Measurements from ENCODE around the gene ADAM15.

ADAM15 gene

DNA sequence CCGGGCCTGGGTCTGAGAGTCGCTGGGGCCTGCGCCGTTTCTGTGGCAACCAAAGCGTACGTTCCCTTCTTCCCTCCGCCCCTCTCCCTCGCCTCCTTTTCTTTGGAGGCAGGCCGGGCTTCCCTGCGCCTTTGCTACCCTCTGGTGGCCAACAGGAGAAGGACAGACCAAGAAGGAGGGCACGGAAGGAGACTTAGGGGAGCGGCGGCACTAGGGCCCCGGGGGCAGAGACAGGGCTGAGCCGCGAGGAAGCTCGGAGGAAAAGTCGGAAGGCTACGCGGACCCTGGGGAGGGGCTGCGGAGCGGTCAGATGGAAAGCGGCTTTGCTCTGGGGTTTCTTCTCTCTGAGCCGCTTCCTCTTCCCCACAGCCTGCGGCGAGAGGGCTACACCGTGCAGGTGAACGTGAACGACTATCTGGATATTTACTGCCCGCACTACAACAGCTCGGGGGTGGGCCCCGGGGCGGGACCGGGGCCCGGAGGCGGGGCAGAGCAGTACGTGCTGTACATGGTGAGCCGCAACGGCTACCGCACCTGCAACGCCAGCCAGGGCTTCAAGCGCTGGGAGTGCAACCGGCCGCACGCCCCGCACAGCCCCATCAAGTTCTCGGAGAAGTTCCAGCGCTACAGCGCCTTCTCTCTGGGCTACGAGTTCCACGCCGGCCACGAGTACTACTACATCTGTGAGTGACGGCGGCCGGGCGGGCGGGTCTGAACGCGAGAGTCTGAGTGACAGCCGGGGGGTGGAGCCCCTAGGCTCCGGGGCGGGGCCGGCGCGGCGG lies 33.8 kb downstream of the ADAM15 start:
- DNase-seq (ENCODE audit: low read depth), result peak; percentile 94

DNA sequence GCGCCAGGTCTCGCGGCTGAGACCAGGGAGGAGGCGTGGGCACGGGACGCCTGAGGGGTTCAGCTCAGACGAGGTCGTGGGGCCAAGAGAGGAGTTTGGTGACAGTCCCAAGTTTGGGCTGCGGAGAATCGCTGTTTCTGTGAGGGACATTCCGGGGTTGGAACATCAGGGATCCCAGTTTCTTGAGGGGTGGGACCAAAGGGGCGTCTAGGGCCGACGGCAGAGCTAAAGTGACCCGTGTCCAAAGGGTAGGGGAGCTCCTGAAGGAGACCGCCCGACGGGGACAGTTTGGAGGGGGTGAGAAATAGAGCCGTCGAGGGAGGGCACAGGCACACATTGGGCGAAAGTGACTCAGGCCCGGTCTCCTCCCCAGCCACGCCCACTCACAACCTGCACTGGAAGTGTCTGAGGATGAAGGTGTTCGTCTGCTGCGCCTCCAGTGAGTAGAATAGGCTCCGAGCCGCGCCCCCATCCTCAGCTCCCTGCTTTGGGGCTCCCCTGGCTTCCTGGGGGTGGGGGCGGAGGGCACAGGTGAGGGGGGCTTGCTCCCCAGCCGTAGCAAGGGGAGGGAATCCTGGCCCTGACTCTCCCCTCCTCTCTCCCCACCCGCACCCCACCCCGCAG lies 34.5 kb downstream of the ADAM15 start:
- DNase-seq (ENCODE audit: low read depth), result peak; percentile 69

DNA sequence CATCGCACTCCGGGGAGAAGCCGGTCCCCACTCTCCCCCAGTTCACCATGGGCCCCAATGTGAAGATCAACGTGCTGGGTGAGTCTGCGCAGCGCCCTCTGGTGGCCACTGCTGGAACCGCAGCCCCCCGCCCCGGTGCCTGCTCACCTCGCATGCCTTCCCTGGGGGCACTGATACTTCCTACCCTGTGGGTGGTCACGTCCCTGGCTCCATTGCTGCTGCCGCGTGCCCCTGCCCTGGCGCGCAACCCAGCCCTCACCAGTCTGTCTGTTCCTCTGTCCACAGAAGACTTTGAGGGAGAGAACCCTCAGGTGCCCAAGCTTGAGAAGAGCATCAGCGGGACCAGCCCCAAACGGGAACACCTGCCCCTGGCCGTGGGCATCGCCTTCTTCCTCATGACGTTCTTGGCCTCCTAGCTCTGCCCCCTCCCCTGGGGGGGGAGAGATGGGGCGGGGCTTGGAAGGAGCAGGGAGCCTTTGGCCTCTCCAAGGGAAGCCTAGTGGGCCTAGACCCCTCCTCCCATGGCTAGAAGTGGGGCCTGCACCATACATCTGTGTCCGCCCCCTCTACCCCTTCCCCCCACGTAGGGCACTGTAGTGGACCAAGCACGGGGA lies 35.1 kb downstream of the ADAM15 start:
- peak; percentile 62 for DNase-seq (ENCODE audit: low read depth)

DNA sequence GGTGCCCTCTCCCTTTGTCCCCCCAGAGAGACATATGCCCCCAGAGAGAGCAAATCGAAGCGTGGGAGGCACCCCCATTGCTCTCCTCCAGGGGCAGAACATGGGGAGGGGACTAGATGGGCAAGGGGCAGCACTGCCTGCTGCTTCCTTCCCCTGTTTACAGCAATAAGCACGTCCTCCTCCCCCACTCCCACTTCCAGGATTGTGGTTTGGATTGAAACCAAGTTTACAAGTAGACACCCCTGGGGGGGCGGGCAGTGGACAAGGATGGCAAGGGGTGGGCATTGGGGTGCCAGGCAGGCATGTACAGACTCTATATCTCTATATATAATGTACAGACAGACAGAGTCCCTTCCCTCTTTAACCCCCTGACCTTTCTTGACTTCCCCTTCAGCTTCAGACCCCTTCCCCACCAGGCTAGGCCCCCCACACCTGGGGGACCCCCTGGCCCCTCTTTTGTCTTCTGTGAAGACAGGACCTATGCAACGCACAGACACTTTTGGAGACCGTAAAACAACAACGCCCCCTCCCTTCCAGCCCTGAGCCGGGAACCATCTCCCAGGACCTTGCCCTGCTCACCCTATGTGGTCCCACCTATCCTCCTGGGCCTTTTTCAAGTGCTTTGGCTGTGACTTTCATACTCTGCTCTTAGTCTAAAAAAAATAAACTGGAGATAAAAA lies 35.9 kb downstream of the ADAM15 start:
- no peak for DNase-seq (ENCODE audit: low read depth)

DNA sequence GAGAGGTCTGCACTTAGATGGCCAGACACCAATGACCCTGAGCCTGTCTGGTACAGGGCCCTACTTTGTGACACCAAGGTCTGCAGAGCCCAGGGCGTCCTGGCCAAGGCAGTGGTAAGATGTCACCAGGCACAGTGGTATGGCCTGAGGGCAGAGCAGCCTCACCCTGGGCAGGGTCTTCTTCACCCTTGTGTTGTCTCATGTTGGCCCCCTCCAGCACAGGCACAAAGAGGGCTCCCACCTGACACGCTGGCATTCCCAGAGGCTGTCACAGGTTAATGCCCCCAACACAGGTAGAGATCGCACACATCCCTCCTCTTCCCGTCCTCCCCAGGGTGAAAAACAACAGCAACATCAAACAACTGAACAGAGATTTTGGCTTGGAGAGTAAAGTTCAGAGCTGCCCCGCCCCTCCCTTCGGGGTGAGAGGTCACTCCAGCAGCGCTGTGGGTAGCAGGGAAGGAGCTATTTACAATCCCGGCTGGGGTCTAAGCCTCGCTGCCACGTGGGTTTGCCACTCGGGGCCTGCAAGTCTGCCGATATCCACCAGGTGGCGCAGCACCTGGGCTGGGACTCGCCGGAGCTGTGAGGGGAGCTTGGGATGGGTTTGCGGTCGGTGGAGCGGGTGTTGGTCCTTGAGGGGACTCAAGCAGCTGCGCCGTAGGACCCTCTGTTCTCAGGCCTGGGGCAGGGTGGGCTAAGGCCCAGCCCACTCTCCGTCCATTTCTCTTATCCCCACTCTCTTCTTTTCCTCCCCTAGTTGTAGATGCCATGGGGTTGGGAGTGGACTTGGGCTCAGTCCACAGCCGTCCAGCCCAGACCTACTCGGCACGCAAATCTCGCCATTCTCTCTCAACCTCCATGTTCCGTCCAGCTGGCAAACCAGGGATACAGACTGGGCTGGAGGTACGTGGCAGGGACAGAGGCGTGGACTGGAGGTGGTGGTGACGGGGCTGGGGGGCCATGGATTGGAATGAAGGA lies 40.2 kb downstream of the ADAM15 start:
- DNase-seq (ENCODE audit: low read depth), result peak; percentile 77

DNA sequence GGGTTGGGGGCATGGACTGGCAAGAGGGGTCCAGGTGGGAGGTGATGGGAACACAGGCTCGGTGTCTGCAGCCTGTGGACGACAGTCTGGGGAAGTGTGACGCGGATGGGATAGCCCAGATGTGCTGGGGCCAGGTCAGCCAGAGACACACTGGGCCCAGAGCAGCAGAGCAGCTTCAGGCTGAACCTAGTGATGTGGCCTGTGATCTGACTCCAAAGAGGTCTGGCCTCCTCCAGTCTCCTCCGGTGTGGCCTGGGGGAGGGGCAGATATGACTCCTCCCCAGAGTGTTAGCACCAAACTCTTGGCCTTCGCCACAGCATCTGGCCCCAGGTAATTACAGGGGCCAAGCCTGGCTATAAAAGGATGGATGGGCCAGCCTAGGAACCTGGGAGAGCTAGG lies 41.0 kb downstream of the ADAM15 start:
- no peak for DNase-seq (ENCODE audit: low read depth)

DNA sequence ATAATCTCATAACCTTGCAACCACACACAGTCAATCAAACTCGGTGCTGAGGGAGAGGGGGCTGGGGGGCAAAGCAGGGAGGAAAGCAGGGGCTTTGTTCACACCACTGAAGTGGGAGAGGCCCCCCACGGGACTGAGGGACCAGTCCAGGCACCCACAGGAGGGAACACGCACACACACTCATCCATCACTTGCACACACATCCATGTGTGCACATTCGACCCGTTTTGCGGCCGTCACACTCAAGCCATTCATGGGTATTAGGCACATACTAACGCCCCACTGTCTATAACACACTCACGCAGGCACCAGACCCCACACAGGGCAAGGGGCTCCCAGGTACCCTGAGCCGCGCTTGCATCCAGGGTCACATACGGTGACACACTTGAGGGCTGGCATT lies 41.5 kb downstream of the ADAM15 start:
- DNase-seq (ENCODE audit: low read depth), result no peak

DNA sequence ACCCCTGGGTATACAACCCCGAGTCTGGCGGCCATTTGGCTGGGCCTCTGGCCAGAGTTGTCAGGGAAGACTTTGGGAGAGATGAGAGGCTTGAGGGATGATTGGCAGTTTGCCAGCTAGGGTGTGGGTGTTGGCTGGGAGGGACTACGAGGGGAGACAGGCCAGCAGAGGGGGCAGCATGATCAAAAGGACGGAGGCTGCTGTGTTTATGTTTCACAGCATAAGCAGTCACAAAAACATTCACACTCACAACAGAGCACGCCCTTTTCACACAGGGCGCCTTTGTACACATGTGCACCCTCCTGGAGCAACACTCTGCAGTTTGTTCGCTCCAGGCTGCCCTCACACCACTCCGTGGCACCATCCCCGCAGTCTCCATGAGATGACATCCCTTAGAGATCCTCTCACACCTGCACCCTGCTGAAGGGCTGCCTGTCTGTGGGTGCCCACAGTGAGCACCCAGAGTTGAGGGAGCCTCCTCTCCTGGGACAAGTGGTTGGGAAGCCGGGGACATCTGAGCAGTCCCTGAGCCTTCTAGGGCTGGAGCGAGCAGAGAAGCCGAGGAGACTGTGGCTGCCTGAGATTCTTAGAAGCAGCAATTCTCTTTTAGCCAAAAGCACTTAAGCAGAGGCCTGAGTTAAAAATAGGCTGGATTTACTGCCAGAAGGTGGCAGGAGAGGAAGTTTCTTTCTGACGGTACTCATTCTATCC lies 43.0 kb downstream of the ADAM15 start:
- peak; percentile 62 for DNase-seq (ENCODE audit: low read depth)

DNA sequence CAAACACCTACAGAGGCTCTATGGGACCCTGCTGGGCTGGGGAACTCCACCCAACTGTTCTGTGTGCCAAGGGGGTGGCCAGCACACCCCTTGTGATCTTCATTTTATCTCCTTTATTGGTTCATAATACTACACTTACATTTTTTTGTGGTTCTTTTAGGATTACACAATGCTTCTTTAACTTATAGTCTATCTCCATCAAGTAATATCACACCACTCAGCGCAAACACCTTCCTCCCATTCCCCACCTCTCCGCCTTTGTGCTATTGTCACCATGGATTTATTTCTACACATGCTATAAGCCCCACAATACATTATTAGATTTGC lies 43.5 kb downstream of the ADAM15 start:
- no peak for DNase-seq (ENCODE audit: low read depth)

DNA sequence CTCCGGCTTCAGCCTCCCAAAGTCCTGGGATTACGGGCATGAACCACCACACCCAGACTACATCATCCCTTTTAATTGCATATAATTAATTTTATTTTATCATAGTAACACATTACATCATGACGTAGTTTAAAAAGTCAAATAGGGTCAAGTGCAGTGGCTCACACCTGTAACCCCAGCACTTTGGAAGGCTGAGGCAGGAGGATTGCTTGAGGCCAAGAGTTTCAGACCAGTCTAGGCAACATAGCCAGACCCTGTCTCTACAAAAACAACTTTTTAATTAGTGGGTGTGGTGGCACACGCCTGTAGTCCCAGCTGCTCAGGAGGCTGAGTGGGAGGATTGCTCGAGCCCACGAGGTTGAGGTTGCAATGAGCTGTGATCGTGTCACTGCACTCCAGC lies 48.2 kb downstream of the ADAM15 start:
- no peak for DNase-seq (ENCODE audit: low read depth)

DNA sequence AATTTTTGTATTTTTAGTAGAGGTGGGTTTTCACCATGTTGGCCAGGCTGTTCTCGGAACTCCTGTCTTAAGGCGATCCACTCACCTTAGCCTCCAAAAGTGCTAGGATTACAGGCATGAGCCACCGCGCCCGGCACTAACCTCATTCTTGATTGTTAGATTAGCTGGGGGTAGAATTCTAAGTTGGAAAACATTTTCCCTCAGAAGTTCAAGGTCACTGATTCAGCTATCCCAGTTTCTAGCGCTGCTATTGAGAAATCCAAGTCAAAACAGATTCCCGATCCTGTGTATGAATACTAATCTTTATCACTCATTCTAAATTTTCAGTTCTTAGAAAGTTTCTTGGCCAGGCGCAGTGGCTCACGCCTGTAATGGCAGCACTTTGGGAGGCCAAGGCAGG lies 52.2 kb downstream of the ADAM15 start:
- DNase-seq (ENCODE audit: low read depth), result no peak

DNA sequence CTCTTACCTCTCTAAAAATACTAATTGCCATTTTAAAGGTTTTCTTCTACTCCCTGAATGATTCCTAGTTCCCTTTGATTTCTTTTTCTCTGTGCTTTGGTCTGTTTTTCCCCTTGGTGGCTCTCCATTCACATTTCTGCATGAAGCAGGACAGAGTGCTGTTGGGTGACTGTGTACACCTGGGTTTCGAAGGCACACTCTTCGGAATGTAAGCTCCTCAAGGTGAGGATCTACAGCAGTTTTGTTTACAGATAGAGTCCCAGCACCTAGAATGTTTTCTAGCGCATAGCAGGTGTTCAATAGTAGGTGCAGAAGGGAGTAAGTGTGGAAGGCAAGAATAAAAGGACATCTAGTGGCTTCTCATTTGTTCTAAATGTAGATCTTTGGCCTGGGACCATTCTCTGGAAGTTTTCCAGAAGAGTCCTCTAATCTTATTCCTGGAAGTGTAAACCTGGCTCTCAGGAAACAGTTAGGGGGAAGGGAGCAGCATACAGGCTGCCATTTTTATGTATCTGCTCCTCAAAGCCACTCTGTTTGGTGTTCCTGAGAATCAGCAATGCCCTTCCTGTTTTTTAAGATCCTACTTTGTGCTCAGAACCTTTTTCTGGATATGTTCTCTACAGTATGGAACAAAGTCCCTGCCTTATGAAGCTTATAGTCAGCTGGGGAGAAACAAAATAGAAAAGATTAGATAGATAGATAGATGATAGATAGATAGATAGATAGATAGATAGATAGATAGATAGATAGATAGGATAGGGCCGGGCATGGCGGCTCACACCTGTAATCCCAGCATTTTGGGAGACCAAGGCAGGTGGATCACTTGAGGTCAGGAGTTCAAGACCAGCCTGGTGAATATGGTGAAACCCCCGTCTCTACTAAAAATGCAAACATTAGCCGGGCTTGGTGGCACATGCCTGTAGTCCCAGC lies 53.8 kb downstream of the ADAM15 start:
- DNase-seq (ENCODE audit: low read depth), result no peak

DNA sequence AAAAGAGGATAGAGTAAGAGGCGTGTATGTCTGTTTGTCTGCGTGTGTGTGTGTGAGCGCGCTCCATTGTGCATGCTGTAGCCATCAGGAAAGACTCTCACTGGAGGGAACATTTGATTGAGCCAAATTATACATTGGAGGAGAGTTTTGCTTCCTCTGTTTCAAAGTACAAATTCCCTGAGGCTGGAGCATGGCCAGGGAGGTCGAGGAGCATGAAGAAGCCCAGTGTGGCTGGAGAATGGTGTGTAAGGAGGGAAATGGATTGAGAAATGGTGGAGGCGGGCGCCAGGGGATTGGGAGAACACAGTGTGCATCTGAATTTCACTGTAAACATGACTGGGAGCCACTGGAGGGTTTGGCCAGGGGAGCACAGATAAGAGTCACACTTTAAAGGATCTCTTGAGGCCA lies 54.5 kb downstream of the ADAM15 start:
- no peak for DNase-seq (ENCODE audit: low read depth)

DNA sequence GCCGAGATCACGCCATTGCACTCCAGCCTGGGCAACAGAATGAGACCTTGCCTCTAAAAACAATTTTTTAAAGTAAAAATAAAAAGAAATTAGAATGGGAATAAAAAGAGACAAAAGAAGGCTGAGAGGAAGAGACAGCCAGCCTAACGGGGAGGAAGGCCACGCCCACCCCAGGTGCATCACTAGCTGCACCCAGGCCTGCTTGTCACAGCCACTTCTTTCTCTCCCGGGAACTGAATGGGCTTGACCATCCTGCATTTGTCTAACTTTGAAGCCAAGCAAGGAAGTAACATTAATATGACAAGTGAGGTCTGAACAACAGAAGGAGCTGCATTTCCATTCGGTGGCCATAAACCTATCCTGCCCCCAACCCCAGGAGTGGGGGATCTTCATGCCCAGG lies 55.7 kb downstream of the ADAM15 start:
- no peak for DNase-seq (ENCODE audit: low read depth)

DNA sequence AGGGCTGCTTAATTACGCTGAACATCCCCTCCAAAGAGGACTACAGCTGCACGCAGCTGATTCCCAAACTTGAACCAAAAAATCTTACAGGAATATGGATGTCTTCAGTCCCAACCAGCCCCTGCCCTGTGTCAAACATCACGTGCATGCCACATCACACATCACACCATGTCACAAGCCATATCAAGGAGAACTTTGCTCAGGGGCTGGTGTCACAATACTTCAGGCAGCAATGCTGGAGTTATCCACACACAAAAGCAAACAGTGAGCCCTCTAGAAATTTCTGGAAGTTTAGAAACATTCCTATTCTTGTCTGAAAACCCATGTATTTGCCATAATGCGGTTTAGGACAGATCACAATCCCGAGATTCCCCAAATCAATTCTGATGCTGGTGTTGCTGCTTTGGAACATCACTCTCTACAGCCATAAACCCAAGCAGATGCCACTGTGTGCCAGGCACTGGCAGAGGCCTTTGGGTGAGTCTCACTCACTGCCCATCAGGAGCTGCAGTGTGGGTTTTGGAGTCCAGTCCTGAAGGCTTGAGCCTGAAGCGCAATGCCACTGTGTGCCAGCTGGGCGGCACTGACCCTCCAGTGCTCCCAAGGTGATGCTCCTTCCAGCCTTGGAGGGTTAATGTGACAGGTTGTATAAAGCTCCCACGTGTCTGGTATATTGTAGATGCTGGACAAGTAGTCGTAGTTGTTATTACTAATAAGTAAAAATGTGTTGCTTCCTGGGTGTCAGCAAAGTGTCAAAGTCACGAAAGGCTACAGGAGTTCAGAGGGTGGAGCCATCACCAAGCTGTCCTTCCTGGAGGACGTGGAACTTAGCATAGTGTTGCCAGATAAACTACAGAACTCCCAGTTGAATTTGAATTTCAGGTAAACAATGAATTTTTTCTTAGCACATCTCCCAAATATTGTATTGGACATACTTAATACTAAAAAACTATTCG lies 56.5 kb downstream of the ADAM15 start:
- no peak for DNase-seq (ENCODE audit: low read depth)

DNA sequence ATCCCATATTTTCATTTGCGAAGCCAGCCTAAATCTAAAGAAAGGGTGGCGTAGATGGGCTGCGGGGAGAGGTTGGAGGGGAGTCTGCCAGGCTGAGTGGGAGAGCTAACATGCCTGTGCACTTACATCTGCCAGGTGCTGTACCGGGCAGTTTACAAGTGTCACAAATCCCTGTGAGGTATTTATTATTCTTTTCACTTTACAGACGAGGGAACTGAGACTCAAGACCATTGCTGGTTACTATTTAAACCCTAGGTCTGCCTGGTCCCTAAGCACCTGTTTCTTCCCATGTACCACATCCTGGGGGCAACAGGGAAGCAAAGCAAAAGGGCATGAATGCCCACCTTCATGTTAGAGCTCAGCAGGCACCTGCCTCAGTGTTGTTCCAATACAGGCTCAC lies 57.2 kb downstream of the ADAM15 start:
- DNase-seq (ENCODE audit: low read depth), result no peak

DNA sequence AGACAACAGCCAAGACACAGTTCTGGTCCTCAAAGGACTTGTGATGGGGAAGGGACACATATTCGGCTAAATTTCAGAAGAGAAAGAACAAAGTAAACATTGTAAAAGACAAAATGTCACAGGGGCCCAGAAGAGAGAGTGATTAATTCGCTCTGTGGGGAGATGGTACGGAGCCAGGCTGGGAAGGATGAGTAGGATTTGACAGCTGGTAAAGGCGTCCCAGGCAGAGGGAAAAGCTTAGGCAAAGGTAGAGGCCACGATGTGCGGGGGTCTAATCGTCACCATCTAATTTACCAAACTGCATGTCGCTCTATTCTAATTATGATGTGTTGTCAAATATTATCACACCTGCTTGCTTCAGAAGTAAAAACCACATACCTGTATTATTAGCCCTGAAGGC lies 59.3 kb downstream of the ADAM15 start:
- DNase-seq (ENCODE audit: low read depth), result no peak

DNA sequence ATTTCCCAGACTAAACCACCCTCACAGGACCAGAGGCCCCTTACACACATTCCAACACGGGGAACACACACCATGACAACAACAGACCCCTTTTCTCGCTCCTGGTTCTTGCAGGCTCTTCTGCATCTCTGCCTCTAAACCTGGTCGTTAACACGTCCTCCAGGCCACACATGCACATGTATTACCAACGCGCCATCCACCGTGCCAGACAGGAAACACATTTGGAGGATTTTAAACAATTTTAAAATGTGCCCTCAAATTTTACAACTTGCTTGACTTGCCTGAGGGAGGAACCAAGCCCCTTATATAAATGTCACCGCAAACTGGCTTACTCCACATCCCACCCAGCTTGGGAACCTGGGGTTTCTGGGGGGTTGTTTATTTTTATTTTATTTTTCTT lies 59.7 kb downstream of the ADAM15 start:
- no peak for DNase-seq (ENCODE audit: low read depth)

Measured in ELR (cell line).